Nephron progenitor cell (in vitro differentiated cells): ENCODE data around the gene CD101.

Experiments used
- DNase-seq: peaks from one replicate; pipeline ENCODE4 v3.0.0; 2021
- H3K27ac Mint-ChIP-seq: 2 replicates; pipeline ENCODE4 v1.8.0; 2021; ENCODE audit warnings: mild to moderate bottlenecking, moderate library complexity, mixed read lengths
- H3K27me3 Mint-ChIP-seq: 2 replicates; pipeline ENCODE4 v1.8.0; 2021; ENCODE audit warnings: mild to moderate bottlenecking, low read depth, mixed read lengths; ENCODE audit not compliant: poor library complexity
- H3K36me3 Mint-ChIP-seq: 2 replicates; pipeline ENCODE4 v1.8.0; 2021; ENCODE audit warnings: low read depth, mixed read lengths
- H3K4me1 Mint-ChIP-seq: 2 replicates; pipeline ENCODE4 v1.8.0; 2021; ENCODE audit warnings: mixed read lengths
- H3K4me3 Mint-ChIP-seq: 2 replicates; pipeline ENCODE4 v1.8.0; 2021; ENCODE audit warnings: mild to moderate bottlenecking, moderate library complexity, mixed read lengths
- H3K9me3 Mint-ChIP-seq: 2 replicates; pipeline ENCODE4 v1.8.0; 2021; ENCODE audit warnings: mild to moderate bottlenecking, moderate library complexity, mixed read lengths
- CTCF ChIP-seq: fragments of 200-600 bp; sonication (generic); IDR thresholded peaks from 2 replicates; pipeline ENCODE4 v1.5.0; 2021; ENCODE audit warnings: antibody characterized with exemption

CD101 gene

GRCh38 chr1:117003223-117003875, 1.8 kb downstream of the CD101 start:
- H3K27ac Mint-ChIP-seq: peak overlapping the region; percentile 15
- peaks cover 10% of the 10 kb centered on the region for H3K36me3 Mint-ChIP-seq
- DNase-seq: no peak

GRCh38 chr1:117007719-117008013, 6.1 kb downstream of the CD101 start:
- peaks cover 45% of the 10 kb centered on the region for H3K4me1 Mint-ChIP-seq
- no peak for DNase-seq
- no peak overlapping the region for H3K27ac Mint-ChIP-seq
- H3K27me3 Mint-ChIP-seq: no peaks in the 10 kb centered on the region
- H3K9me3 Mint-ChIP-seq: no peaks in the 10 kb centered on the region
- no peaks in the 10 kb centered on the region for H3K36me3 Mint-ChIP-seq
- H3K4me3 Mint-ChIP-seq: no peak overlapping the region
- TF ChIP-seq CTCF: no peak

More at GRCh38 chr1:117003223-117003875, 1.8 kb downstream of the CD101 start:
- H3K9me3 Mint-ChIP-seq: no peaks in the 10 kb centered on the region
- TF ChIP-seq CTCF: no peak
- H3K4me3 Mint-ChIP-seq: peak overlapping the region; percentile 21
- peaks cover 30% of the 10 kb centered on the region for H3K4me1 Mint-ChIP-seq
- H3K27me3 Mint-ChIP-seq: no peaks in the 10 kb centered on the region

GRCh38 chr1:117008656-117009055, 7.1 kb downstream of the CD101 start:
- H3K27me3 Mint-ChIP-seq: no peaks in the 10 kb centered on the region
- peaks cover 44% of the 10 kb centered on the region for H3K4me1 Mint-ChIP-seq
- H3K4me3 Mint-ChIP-seq: no peak overlapping the region
- DNase-seq: no peak
- TF ChIP-seq CTCF: no peak
- no peak overlapping the region for H3K27ac Mint-ChIP-seq
- H3K36me3 Mint-ChIP-seq: no peaks in the 10 kb centered on the region
- no peaks in the 10 kb centered on the region for H3K9me3 Mint-ChIP-seq

- Mint-ChIP-seq H3K27ac (no peak overlapping the region), H3K27me3 (no peaks in the 10 kb centered on the region), H3K4me1 (peaks cover 40% of the 10 kb centered on the region), H3K4me3 (no peak overlapping the region), H3K9me3 (no peaks in the 10 kb centered on the region), H3K36me3 (no peaks in the 10 kb centered on the region)
- no peak for TF ChIP-seq CTCF
- no peak for DNase-seq
Observed at GRCh38 chr1:117009132-117009531, 7.6 kb downstream of the CD101 start.

- Mint-ChIP-seq H3K4me3 (no peak overlapping the region), H3K27me3 (no peaks in the 10 kb centered on the region), H3K27ac (no peak overlapping the region), H3K36me3 (no peaks in the 10 kb centered on the region), H3K4me1 (peaks cover 33% of the 10 kb centered on the region), H3K9me3 (no peaks in the 10 kb centered on the region)
- TF ChIP-seq CTCF: no peak
- no peak for DNase-seq
Observed at GRCh38 chr1:117010310-117010969, 8.9 kb downstream of the CD101 start.

- peaks cover 35% of the 10 kb centered on the region for H3K4me1 Mint-ChIP-seq
- peak overlapping the region; percentile 68 for H3K27ac Mint-ChIP-seq
- DNase-seq: no peak
- H3K9me3 Mint-ChIP-seq: no peaks in the 10 kb centered on the region
- no peaks in the 10 kb centered on the region for H3K36me3 Mint-ChIP-seq
- H3K27me3 Mint-ChIP-seq: no peaks in the 10 kb centered on the region
- no peak overlapping the region for H3K4me3 Mint-ChIP-seq
- no peak for TF ChIP-seq CTCF
Observed at GRCh38 chr1:117011334-117011733, 9.8 kb downstream of the CD101 start.
